NB4 (cell line): ENCODE results near the gene BMPER.

Experiments
- CTCF ChIP-seq: IDR thresholded peaks from one replicate; pipeline ENCODE4 v1.5.1; 2012; ENCODE audit warnings: low read depth, low read length
- MAX ChIP-seq: IDR thresholded peaks from 2 replicates; pipeline ENCODE4 v1.6.1; 2011; ENCODE audit warnings: low read depth, low read length
- POLR2A ChIP-seq: IDR thresholded peaks from 2 replicates; pipeline ENCODE4 v1.6.1; 2011; ENCODE audit warnings: mild to moderate bottlenecking; ENCODE audit not compliant: insufficient read length; ENCODE audit errors: extremely low read depth

DNA sequence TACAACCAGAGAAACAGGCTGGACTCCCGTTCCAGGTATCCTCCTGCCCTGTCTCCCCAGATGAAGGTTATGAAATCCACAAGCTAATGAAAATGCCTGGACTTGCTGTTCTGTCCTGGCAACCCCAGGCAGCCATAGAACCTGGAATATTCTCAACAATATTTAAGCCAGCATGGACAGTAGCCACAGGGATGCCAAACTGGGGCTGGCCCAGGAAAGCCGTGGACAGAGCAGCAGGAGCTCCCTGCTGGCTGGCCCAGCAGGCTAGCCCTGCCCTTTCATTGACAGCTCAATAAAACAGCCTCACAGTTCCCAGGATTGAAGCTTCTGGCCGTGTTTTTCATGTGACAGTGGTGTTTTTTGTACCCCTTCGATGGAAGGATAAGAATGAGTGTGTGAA, 230.6 kb downstream of the BMPER start:
- TF ChIP-seq CTCF (no peak), POLR2A (no peak), MAX (no peak)
